Activated naive CD8-positive, alpha-beta T cell (primary cell): ENCODE measurements around the gene DPM1.

Experiments
- H3K27ac Mint-ChIP-seq: one replicate; pipeline ENCODE4 v1.8.0; 2021; ENCODE audit warnings: mixed read lengths
- H3K27me3 Mint-ChIP-seq: one replicate; pipeline ENCODE4 v1.8.0; 2021; ENCODE audit warnings: mixed read lengths
- H3K36me3 Mint-ChIP-seq: one replicate; pipeline ENCODE4 v1.8.0; 2021; ENCODE audit warnings: mixed read lengths
- H3K4me1 Mint-ChIP-seq: one replicate; pipeline ENCODE4 v1.8.0; 2021; ENCODE audit warnings: low read depth, mixed read lengths
- H3K4me3 Mint-ChIP-seq: one replicate; pipeline ENCODE4 v1.8.0; 2021; ENCODE audit warnings: mild to moderate bottlenecking, mixed read lengths
- H3K9me3 Mint-ChIP-seq: one replicate; pipeline ENCODE4 v1.8.0; 2021; ENCODE audit warnings: low read depth, mixed read lengths

DPM1 gene

GRCh38 chr20:50903353-50904051 is 54.8 kb downstream of the DPM1 start:
- Mint-ChIP-seq H3K27ac (peak overlapping the region; percentile 78), H3K4me1 (peaks cover 58% of the 10 kb centered on the region)

GRCh38 chr20:50901301-50901700 is 57.0 kb downstream of the DPM1 start:
- Mint-ChIP-seq H3K9me3 (no peaks in the 10 kb centered on the region), H3K36me3 (peaks cover 17% of the 10 kb centered on the region), H3K27me3 (no peaks in the 10 kb centered on the region), H3K4me3 (no peak overlapping the region), H3K4me1 (peaks cover 46% of the 10 kb centered on the region), H3K27ac (peak overlapping the region; percentile 58)

More at GRCh38 chr20:50903353-50904051, 54.8 kb downstream of the DPM1 start:
- Mint-ChIP-seq H3K9me3 (no peaks in the 10 kb centered on the region), H3K27me3 (no peaks in the 10 kb centered on the region), H3K36me3 (peaks cover 9% of the 10 kb centered on the region), H3K4me3 (no peak overlapping the region)

- no peaks in the 10 kb centered on the region for H3K9me3 Mint-ChIP-seq
- peaks cover 17% of the 10 kb centered on the region for H3K36me3 Mint-ChIP-seq
- no peak overlapping the region for H3K27ac Mint-ChIP-seq
- peaks cover 35% of the 10 kb centered on the region for H3K4me1 Mint-ChIP-seq
- H3K4me3 Mint-ChIP-seq, result no peak overlapping the region
- no peaks in the 10 kb centered on the region for H3K27me3 Mint-ChIP-seq
Measured at GRCh38 chr20:50900261-50900660, 58.1 kb downstream of the DPM1 start.

GRCh38 chr20:50898475-50898874 is 59.9 kb downstream of the DPM1 start:
- Mint-ChIP-seq H3K4me3 (no peak overlapping the region), H3K36me3 (peaks cover 20% of the 10 kb centered on the region), H3K4me1 (peaks cover 19% of the 10 kb centered on the region), H3K27me3 (no peaks in the 10 kb centered on the region), H3K27ac (peak overlapping the region; percentile 55), H3K9me3 (no peaks in the 10 kb centered on the region)

- H3K4me3 Mint-ChIP-seq, result no peak overlapping the region
- H3K4me1 Mint-ChIP-seq, result peaks cover 12% of the 10 kb centered on the region
- no peak overlapping the region for H3K27ac Mint-ChIP-seq
- H3K27me3 Mint-ChIP-seq, result no peaks in the 10 kb centered on the region
- no peaks in the 10 kb centered on the region for H3K9me3 Mint-ChIP-seq
- peaks cover 24% of the 10 kb centered on the region for H3K36me3 Mint-ChIP-seq
Measured at GRCh38 chr20:50895111-50895830, 63.1 kb downstream of the DPM1 start.

- Mint-ChIP-seq H3K27ac (peak overlapping the region; percentile 46), H3K9me3 (no peaks in the 10 kb centered on the region), H3K4me3 (no peak overlapping the region), H3K4me1 (peaks cover 12% of the 10 kb centered on the region), H3K27me3 (no peaks in the 10 kb centered on the region), H3K36me3 (peaks cover 24% of the 10 kb centered on the region)
Measured at GRCh38 chr20:50893620-50894019, 64.7 kb downstream of the DPM1 start.

- peak overlapping the region; percentile 81 for H3K27ac Mint-ChIP-seq
- no peaks in the 10 kb centered on the region for H3K9me3 Mint-ChIP-seq
- H3K27me3 Mint-ChIP-seq, result no peaks in the 10 kb centered on the region
- H3K4me3 Mint-ChIP-seq, result no peak overlapping the region
- peaks cover 12% of the 10 kb centered on the region for H3K4me1 Mint-ChIP-seq
- H3K36me3 Mint-ChIP-seq, result peaks cover 18% of the 10 kb centered on the region
Measured at GRCh38 chr20:50892394-50892793, 65.9 kb downstream of the DPM1 start.

- no peaks in the 10 kb centered on the region for H3K9me3 Mint-ChIP-seq
- peaks cover 12% of the 10 kb centered on the region for H3K4me1 Mint-ChIP-seq
- H3K27ac Mint-ChIP-seq, result no peak overlapping the region
- no peaks in the 10 kb centered on the region for H3K27me3 Mint-ChIP-seq
- H3K36me3 Mint-ChIP-seq, result peaks cover 15% of the 10 kb centered on the region
- H3K4me3 Mint-ChIP-seq, result no peak overlapping the region
Measured at GRCh38 chr20:50891138-50891537, 67.2 kb downstream of the DPM1 start.

GRCh38 chr20:50887576-50887975 is 70.8 kb downstream of the DPM1 start:
- Mint-ChIP-seq H3K27me3 (no peaks in the 10 kb centered on the region), H3K4me3 (no peak overlapping the region), H3K36me3 (peaks cover 10% of the 10 kb centered on the region), H3K9me3 (no peaks in the 10 kb centered on the region), H3K27ac (no peak overlapping the region), H3K4me1 (peaks cover 7% of the 10 kb centered on the region)

- Mint-ChIP-seq H3K4me3 (no peak overlapping the region), H3K4me1 (peaks cover 2% of the 10 kb centered on the region), H3K36me3 (peaks cover 7% of the 10 kb centered on the region), H3K27ac (no peak overlapping the region), H3K9me3 (no peaks in the 10 kb centered on the region), H3K27me3 (no peaks in the 10 kb centered on the region)
Measured at GRCh38 chr20:50886184-50886790, 72.0 kb downstream of the DPM1 start.

GRCh38 chr20:50885781-50886180 is 72.6 kb downstream of the DPM1 start:
- no peak overlapping the region for H3K27ac Mint-ChIP-seq

GRCh38 chr20:50885068-50885467 is 73.3 kb downstream of the DPM1 start:
- no peaks in the 10 kb centered on the region for H3K4me1 Mint-ChIP-seq
- no peak overlapping the region for H3K27ac Mint-ChIP-seq
- no peaks in the 10 kb centered on the region for H3K27me3 Mint-ChIP-seq
- no peak overlapping the region for H3K4me3 Mint-ChIP-seq
- peaks cover 7% of the 10 kb centered on the region for H3K36me3 Mint-ChIP-seq
- H3K9me3 Mint-ChIP-seq, result no peaks in the 10 kb centered on the region

More at GRCh38 chr20:50885781-50886180, 72.6 kb downstream of the DPM1 start:
- Mint-ChIP-seq H3K4me3 (no peak overlapping the region), H3K4me1 (peaks cover 2% of the 10 kb centered on the region), H3K27me3 (no peaks in the 10 kb centered on the region), H3K36me3 (peaks cover 7% of the 10 kb centered on the region), H3K9me3 (no peaks in the 10 kb centered on the region)
